PFSK-1 (cell line): ENCODE measurements around the gene FRMD8.
A peak's percentile ranks its signal among the peaks of the same experiment; 100 is the strongest.

Source experiments
- POLR2AphosphoS5 ChIP-seq: IDR thresholded peaks from 2 replicates; pipeline ENCODE4 v1.6.1; 2012; ENCODE audit warnings: low read depth, mild to moderate bottlenecking, control low read depth, low read length, moderate library complexity
- SIN3A ChIP-seq: IDR thresholded peaks from 2 replicates; pipeline ENCODE4 v1.6.1; 2012; ENCODE audit warnings: mild to moderate bottlenecking, low read length, moderate library complexity, borderline replicate concordance; ENCODE audit not compliant: insufficient read depth

- peak; percentile 47 for TF ChIP-seq POLR2AphosphoS5
- 0 out of 2 replicates have a peak, but pooled peaks have one; percentile 44 for TF ChIP-seq SIN3A
Measured at GRCh38 chr11:65429724-65430405, 43.4 kb downstream of the FRMD8 start.
